Activated naive CD4-positive, alpha-beta T cell treated with anti-CD3 and anti-CD28 coated beads for 36 hours (primary cell): Measurements from ENCODE around the gene PIM1. TPM values are rescaled to one million over a fixed set of nuclear protein-coding genes. Genes with fewer than 3 reads are reported as not detected.

Source experiments
- CTCF ChIA-PET: fragments of 350-600 bp; sonication (Branson Sonifier 250); formaldehyde crosslinking; loops from one replicate; lab custom pipeline; 2021; ENCODE audit warnings: antibody characterized with exemption; lab: Charles Lee
- DNase-seq: peaks from one replicate; pipeline ENCODE4 v3.0.0-alpha.2; 2020
- H3K27ac Mint-ChIP-seq: one replicate; pipeline ENCODE4 v1.8.0; 2021; ENCODE audit warnings: mild to moderate bottlenecking, mixed read lengths
- H3K27me3 Mint-ChIP-seq: one replicate; pipeline ENCODE4 v1.8.0; 2021; ENCODE audit warnings: low read depth, mixed read lengths
- H3K36me3 Mint-ChIP-seq: one replicate; pipeline ENCODE4 v1.8.0; 2021; ENCODE audit warnings: low read depth, mixed read lengths
- H3K4me1 Mint-ChIP-seq: one replicate; pipeline ENCODE4 v1.8.0; 2021; ENCODE audit warnings: low read depth, mixed read lengths
- H3K4me3 Mint-ChIP-seq: one replicate; pipeline ENCODE4 v1.8.0; 2021; ENCODE audit warnings: mild to moderate bottlenecking, moderate library complexity, mixed read lengths
- H3K9me3 Mint-ChIP-seq: one replicate; pipeline ENCODE4 v1.8.0; 2021; ENCODE audit warnings: mixed read lengths
- intact Hi-C: fragments of 100-400 bp; cut with micrococcal nuclease; formaldehyde crosslinking; loops from one replicate; pipeline ENCODE4 v1.15.1; 2023
- total RNA-seq, 2 experiments: library from RNA; stranded (reverse); gene quantifications; one replicate each; pipeline ENCODE4 v1.2.3, GENCODE V29; 2021

Gene PIM1
- total RNA-seq, 2 experiments from 2014 or later, result 226 to 227 TPM

- CTCF ChIA-PET, result interaction anchor here (0.7 to 19.0 kb wide), 6 partner anchors 18 to 333 kb away, joined by 3 to 704 read pairs (median 94); partner anchors contain the start of gene PIM1
- no peak for DNase-seq
- no peaks in the 10 kb centered on the region for H3K9me3 Mint-ChIP-seq
- no peaks in the 10 kb centered on the region for H3K27me3 Mint-ChIP-seq
- H3K4me1 Mint-ChIP-seq, result peaks cover 85% of the 10 kb centered on the region
- peak overlapping the region; percentile 88 for H3K27ac Mint-ChIP-seq
- no peaks in the 10 kb centered on the region for H3K36me3 Mint-ChIP-seq
- H3K4me3 Mint-ChIP-seq, result no peak overlapping the region
- intact Hi-C loops, result loop anchor here (1.0 kb wide), 2 partner anchors 14 to 173 kb away; no protein-coding TSS in a partner anchor
Observed at GRCh38 chr6:37205997-37206340, 36.0 kb downstream of the PIM1 start.

- intact Hi-C loops, result no loop called here
- Mint-ChIP-seq H3K27ac (peak overlapping the region; percentile 41), H3K27me3 (no peaks in the 10 kb centered on the region), H3K4me1 (peaks cover 82% of the 10 kb centered on the region), H3K36me3 (no peaks in the 10 kb centered on the region), H3K4me3 (no peak overlapping the region), H3K9me3 (no peaks in the 10 kb centered on the region)
- DNase-seq, result no peak
- CTCF ChIA-PET, result interaction anchor here (0.9 to 19.0 kb wide), 7 partner anchors 9 to 182 kb away, joined by 3 to 704 read pairs (median 8); partner anchors contain the start of gene PIM1
Observed at GRCh38 chr6:37206622-37207021, 36.7 kb downstream of the PIM1 start.

GRCh38 chr6:37207903-37208456 is 38.0 kb downstream of the PIM1 start:
- intact Hi-C loops, result loop anchor here (1.0 to 2.0 kb wide), 3 partner anchors 35 to 157 kb away; no protein-coding TSS in a partner anchor
- peak; percentile 98 for DNase-seq
- Mint-ChIP-seq H3K27me3 (no peaks in the 10 kb centered on the region), H3K4me1 (peaks cover 69% of the 10 kb centered on the region), H3K36me3 (no peaks in the 10 kb centered on the region), H3K9me3 (no peaks in the 10 kb centered on the region), H3K27ac (peak overlapping the region; percentile 73), H3K4me3 (no peak overlapping the region)
- CTCF ChIA-PET, result interaction anchor here (0.5 to 19.0 kb wide), 20 partner anchors 7 to 568 kb away, joined by 3 to 704 read pairs (median 4); partner anchors contain the start of gene PIM1

- H3K36me3 Mint-ChIP-seq, result no peaks in the 10 kb centered on the region
- peaks cover 61% of the 10 kb centered on the region for H3K4me1 Mint-ChIP-seq
- H3K27ac Mint-ChIP-seq, result no peak overlapping the region
- CTCF ChIA-PET, result interaction anchor here (0.6 to 19.0 kb wide), 28 partner anchors 8 to 567 kb away, joined by 3 to 704 read pairs (median 4); partner anchors contain the start of genes C6orf89, PIM1, TBC1D22B and TMEM217
- intact Hi-C loops, result loop anchor here (1.0 to 2.0 kb wide), 4 partner anchors 25 to 157 kb away; no protein-coding TSS in a partner anchor
- no peak for DNase-seq
- H3K4me3 Mint-ChIP-seq, result no peak overlapping the region
- no peaks in the 10 kb centered on the region for H3K27me3 Mint-ChIP-seq
- no peaks in the 10 kb centered on the region for H3K9me3 Mint-ChIP-seq
Observed at GRCh38 chr6:37208793-37209192, 38.8 kb downstream of the PIM1 start.

- peak; percentile 80 for DNase-seq
- Mint-ChIP-seq H3K4me1 (peaks cover 54% of the 10 kb centered on the region), H3K9me3 (no peaks in the 10 kb centered on the region), H3K27me3 (no peaks in the 10 kb centered on the region), H3K36me3 (no peaks in the 10 kb centered on the region), H3K27ac (peak overlapping the region; percentile 81), H3K4me3 (peak overlapping the region; percentile 1)
- intact Hi-C loops, result loop anchor here (1.0 to 2.0 kb wide), 8 partner anchors 26 to 443 kb away; partner anchors contain the start of gene C6orf89
- CTCF ChIA-PET, result interaction anchor here (0.6 to 19.0 kb wide), 42 partner anchors 9 to 455 kb away, joined by 3 to 704 read pairs (median 4); partner anchors contain the start of genes C6orf89, PIM1, TBC1D22B and TMEM217
Observed at GRCh38 chr6:37209461-37210205, 39.7 kb downstream of the PIM1 start.

GRCh38 chr6:37210313-37210968 is 40.5 kb downstream of the PIM1 start:
- DNase-seq, result peak; percentile 93
- Mint-ChIP-seq H3K27me3 (no peaks in the 10 kb centered on the region), H3K9me3 (no peaks in the 10 kb centered on the region), H3K4me1 (peaks cover 47% of the 10 kb centered on the region), H3K27ac (peak overlapping the region; percentile 81), H3K36me3 (no peaks in the 10 kb centered on the region), H3K4me3 (no peak overlapping the region)
- CTCF ChIA-PET, result interaction anchor here (0.6 to 19.0 kb wide), 25 partner anchors 10 to 444 kb away, joined by 3 to 704 read pairs (median 5); partner anchors contain the start of genes C6orf89 and PIM1
- intact Hi-C loops, result loop anchor here (1.0 kb wide), 6 partner anchors 105 to 444 kb away; partner anchors contain the start of gene C6orf89

- peaks cover 30% of the 10 kb centered on the region for H3K4me1 Mint-ChIP-seq
- CTCF ChIA-PET, result interaction anchor here (0.6 to 19.0 kb wide), 5 partner anchors 11 to 327 kb away, joined by 3 to 704 read pairs (median 3); no protein-coding TSS in a partner anchor
- no peak overlapping the region for H3K27ac Mint-ChIP-seq
- H3K36me3 Mint-ChIP-seq, result no peaks in the 10 kb centered on the region
- intact Hi-C loops, result no loop called here
- DNase-seq, result no peak
- no peaks in the 10 kb centered on the region for H3K9me3 Mint-ChIP-seq
- H3K4me3 Mint-ChIP-seq, result no peak overlapping the region
- H3K27me3 Mint-ChIP-seq, result no peaks in the 10 kb centered on the region
Observed at GRCh38 chr6:37212268-37212667, 42.3 kb downstream of the PIM1 start.

- H3K36me3 Mint-ChIP-seq, result no peaks in the 10 kb centered on the region
- CTCF ChIA-PET, result interaction anchor here (19.0 kb wide), 1 partner anchor 193 kb away, joined by 704 read pairs; no protein-coding TSS in a partner anchor
- intact Hi-C loops, result no loop called here
- no peak overlapping the region for H3K27ac Mint-ChIP-seq
- no peaks in the 10 kb centered on the region for H3K9me3 Mint-ChIP-seq
- DNase-seq, result no peak
- H3K27me3 Mint-ChIP-seq, result no peaks in the 10 kb centered on the region
- H3K4me3 Mint-ChIP-seq, result no peak overlapping the region
- H3K4me1 Mint-ChIP-seq, result peaks cover 23% of the 10 kb centered on the region
Observed at GRCh38 chr6:37218061-37218460, 48.1 kb downstream of the PIM1 start.

- H3K4me1 Mint-ChIP-seq, result peaks cover 24% of the 10 kb centered on the region
- no peak overlapping the region for H3K4me3 Mint-ChIP-seq
- H3K9me3 Mint-ChIP-seq, result no peaks in the 10 kb centered on the region
- no peaks in the 10 kb centered on the region for H3K36me3 Mint-ChIP-seq
- H3K27me3 Mint-ChIP-seq, result no peaks in the 10 kb centered on the region
- intact Hi-C loops, result no loop called here
- CTCF ChIA-PET, result interaction anchor here (5.3 kb wide), 1 partner anchor 200 kb away, joined by 35 read pairs; no protein-coding TSS in a partner anchor
- no peak for DNase-seq
- H3K27ac Mint-ChIP-seq, result no peak overlapping the region
Observed at GRCh38 chr6:37218511-37218910, 48.6 kb downstream of the PIM1 start.

- H3K4me3 Mint-ChIP-seq, result peak overlapping the region; percentile 56
- H3K27me3 Mint-ChIP-seq, result no peaks in the 10 kb centered on the region
- no peak for DNase-seq
- no peaks in the 10 kb centered on the region for H3K36me3 Mint-ChIP-seq
- no peak overlapping the region for H3K27ac Mint-ChIP-seq
- intact Hi-C loops, result loop anchor here (1.0 kb wide), 3 partner anchors 19 to 94 kb away; partner anchors contain the start of gene TBC1D22B
- peaks cover 24% of the 10 kb centered on the region for H3K4me1 Mint-ChIP-seq
- H3K9me3 Mint-ChIP-seq, result no peaks in the 10 kb centered on the region
- CTCF ChIA-PET, result interaction anchor here (3.4 to 5.3 kb wide), 2 partner anchors 12 to 203 kb away, joined by 17 to 35 read pairs; no protein-coding TSS in a partner anchor
Observed at GRCh38 chr6:37221585-37222124, 51.7 kb downstream of the PIM1 start.
